Kidney epithelial cell (primary cell): ENCODE data around the gene AFTPH. TPM values are rescaled to one million over a fixed set of nuclear protein-coding genes. Genes with fewer than 3 reads are reported as not detected.

Experiments
- DNase-seq: peaks from one replicate; pipeline ENCODE4 v3.0.0-alpha.2; 2010; ENCODE audit warnings: low read depth
- H3K27me3 ChIP-seq: 2 replicates; pipeline ENCODE4 v1.6.0; 2011; ENCODE audit warnings: low read length; ENCODE audit not compliant: control insufficient read depth, insufficient read depth
- H3K36me3 ChIP-seq: 2 replicates; pipeline ENCODE4 v1.5.1; 2011; ENCODE audit warnings: low read length; ENCODE audit not compliant: control insufficient read depth, insufficient read depth
- H3K4me3 ChIP-seq: 2 replicates; pipeline ENCODE4 v1.5.1; 2011; ENCODE audit warnings: low read depth, mild to moderate bottlenecking, control low read depth, low read length
- total RNA-seq: library from RNA; depleted of rRNA; stranded (reverse); fragments of >200 nt; gene quantifications from 2 replicates; pipeline ENCODE4 v1.2.3, GENCODE V29; 2015
- TF ChIP-seq, protein P1 (sequence below): IDR thresholded peaks from 2 replicates; pipeline ENCODE4 v1.5.1; 2011; ENCODE audit warnings: mild to moderate bottlenecking, moderate library complexity, low read length, control low read depth, inconsistent platforms; ENCODE audit not compliant: insufficient read depth, poor library complexity, severe bottlenecking

AFTPH gene
- total RNA-seq, 1 donor from 2014 or later: 20.3 TPM

DNA sequence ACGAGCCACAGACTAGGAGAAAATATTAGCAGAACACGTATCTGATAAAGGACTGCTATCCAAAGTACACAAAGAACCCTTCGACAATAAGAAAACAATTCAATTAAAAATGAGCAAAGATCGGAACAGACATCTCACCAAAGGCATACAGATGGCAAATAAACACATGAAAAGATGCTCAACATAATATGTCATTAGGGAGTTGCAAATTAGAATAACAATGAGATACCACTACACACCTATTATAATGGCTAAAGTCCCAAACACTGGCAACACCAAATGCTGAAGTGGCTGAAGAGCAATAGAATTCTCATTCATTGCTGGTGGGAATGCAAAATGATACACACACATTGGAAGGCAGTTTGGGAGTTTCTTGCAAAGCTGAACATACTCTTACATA lies 96.5 kb downstream of the AFTPH start:
- Histone ChIP-seq H3K36me3 (no peaks in the 10 kb centered on the region), H3K4me3 (no peak overlapping the region), H3K27me3 (no peaks in the 10 kb centered on the region)
- no peak for DNase-seq
- TF ChIP-seq, protein P1, sequence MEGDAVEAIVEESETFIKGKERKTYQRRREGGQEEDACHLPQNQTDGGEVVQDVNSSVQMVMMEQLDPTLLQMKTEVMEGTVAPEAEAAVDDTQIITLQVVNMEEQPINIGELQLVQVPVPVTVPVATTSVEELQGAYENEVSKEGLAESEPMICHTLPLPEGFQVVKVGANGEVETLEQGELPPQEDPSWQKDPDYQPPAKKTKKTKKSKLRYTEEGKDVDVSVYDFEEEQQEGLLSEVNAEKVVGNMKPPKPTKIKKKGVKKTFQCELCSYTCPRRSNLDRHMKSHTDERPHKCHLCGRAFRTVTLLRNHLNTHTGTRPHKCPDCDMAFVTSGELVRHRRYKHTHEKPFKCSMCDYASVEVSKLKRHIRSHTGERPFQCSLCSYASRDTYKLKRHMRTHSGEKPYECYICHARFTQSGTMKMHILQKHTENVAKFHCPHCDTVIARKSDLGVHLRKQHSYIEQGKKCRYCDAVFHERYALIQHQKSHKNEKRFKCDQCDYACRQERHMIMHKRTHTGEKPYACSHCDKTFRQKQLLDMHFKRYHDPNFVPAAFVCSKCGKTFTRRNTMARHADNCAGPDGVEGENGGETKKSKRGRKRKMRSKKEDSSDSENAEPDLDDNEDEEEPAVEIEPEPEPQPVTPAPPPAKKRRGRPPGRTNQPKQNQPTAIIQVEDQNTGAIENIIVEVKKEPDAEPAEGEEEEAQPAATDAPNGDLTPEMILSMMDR: no peak

GRCh38 chr2:64622443-64623241 lies 98.5 kb downstream of the AFTPH start:
- H3K27me3 ChIP-seq: no peaks in the 10 kb centered on the region
- H3K4me3 ChIP-seq: no peak overlapping the region
- TF ChIP-seq, protein P1: no peak
- no peak for DNase-seq
- H3K36me3 ChIP-seq: no peaks in the 10 kb centered on the region

DNA sequence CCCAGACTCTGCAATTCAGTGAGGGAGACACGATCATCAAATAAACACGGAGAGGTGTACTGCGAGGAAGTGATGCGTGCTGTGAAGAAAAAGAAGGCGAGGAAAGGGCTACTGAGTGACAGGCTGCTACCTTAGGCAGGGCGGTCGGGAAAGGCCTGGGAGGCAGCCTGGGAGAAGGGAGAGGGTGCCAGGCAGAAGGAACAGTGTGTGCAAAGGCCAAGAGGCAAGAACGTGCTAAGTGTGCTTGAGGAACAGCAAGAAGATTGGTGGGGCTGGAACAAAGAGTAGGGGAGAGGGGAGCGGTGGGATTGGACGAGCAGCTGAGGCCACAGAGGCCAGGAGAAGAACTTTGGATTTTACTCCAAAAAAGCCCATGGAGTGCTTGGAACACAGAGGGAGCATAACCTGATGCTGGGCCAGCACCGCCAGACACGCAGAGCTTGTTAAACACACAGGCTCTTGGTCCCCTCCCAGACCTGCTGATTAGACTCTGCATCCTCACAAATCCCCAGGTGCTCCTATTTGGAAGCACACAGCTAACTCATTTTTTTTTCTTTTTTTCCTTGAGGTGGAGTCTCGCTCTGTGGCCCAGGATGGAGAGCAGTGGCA lies 99.2 kb downstream of the AFTPH start:
- no peaks in the 10 kb centered on the region for H3K27me3 ChIP-seq
- TF ChIP-seq, protein P1: no peak
- no peak for DNase-seq
- H3K4me3 ChIP-seq: no peak overlapping the region
- H3K36me3 ChIP-seq: no peaks in the 10 kb centered on the region

DNA sequence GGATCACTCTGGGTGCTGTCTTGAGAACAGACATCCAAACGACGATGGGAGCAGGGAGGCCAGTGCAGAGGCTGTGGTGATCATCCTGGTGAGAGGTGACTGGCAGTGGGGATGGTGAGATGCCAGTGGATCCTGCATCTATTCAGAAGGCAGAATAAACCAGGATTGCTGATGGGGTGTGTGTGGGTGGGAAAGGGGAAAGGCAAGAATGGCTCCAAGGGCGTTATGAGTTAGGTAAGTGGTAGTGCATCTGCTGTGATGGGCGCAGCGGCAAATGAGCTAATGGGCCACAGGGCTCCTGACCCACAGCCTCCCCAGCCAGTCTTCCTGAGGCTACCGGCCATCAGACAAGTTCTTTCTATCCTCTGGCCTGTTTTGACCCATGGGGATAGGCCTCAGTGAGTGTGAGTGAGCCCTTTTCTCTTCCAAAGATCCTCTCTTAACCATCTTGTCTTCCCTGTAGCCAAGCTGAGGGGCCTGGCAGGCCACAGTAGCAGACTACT lies 100.0 kb downstream of the AFTPH start:
- H3K4me3 ChIP-seq: no peak overlapping the region

DNA sequence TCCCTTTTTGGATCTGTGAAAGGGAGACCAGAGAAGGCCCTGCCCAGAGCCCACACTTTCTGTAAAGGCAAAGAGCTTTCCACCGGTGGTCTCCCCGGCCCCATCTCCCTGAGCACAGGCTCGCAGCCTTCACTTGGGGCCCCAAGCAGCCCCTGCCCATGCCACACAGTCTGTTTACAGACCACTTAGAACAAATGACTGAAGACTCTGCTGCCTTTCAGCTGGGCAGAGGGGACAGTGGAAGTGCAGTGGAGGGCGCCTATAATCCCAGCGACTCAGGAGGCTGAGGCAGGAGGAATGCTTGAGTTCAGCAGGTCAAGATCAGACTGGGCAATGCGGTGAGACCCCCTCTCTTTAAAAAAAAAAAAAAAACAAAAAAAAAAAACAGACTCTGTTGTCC lies 100.7 kb downstream of the AFTPH start:
- Histone ChIP-seq H3K27me3 (no peaks in the 10 kb centered on the region), H3K36me3 (no peaks in the 10 kb centered on the region), H3K4me3 (no peak overlapping the region)
- no peak for DNase-seq
- TF ChIP-seq, protein P1: no peak

More for the DNA sequence above, 100.0 kb downstream of the AFTPH start:
- no peaks in the 10 kb centered on the region for H3K36me3 ChIP-seq
- H3K27me3 ChIP-seq: no peaks in the 10 kb centered on the region
- TF ChIP-seq, protein P1: no peak
- no peak for DNase-seq
